Upper lobe of left lung (tissue), 4 donors: ENCODE measurements around the gene BTAF1.

Source experiments
- CTCF ChIP-seq, 6 experiments: fragments of 450-650 bp in 4 of 6; fragments of 200-600 bp in 2 of 6; sonication (generic) in 2 of 6; IDR thresholded peaks; one replicate each; pipeline ENCODE4 v1.5.1; 2016 to 2019; ENCODE audit warnings: antibody characterized with exemption in 6 of 6
- EP300 ChIP-seq, 4 donors: sonication (generic); formaldehyde crosslinking; IDR thresholded peaks; one replicate each; pipeline ENCODE4 v1.5.1; 2017; ENCODE audit warnings: antibody characterized with exemption in 4 of 4, control low read depth in 2 of 4
- POLR2A ChIP-seq, 4 donors: fragments of 450-650 bp; IDR thresholded peaks; one replicate each; pipeline ENCODE4 v1.5.1; 2016 to 2017; ENCODE audit warnings: antibody characterized with exemption in 4 of 4, mild to moderate bottlenecking in 2 of 4
- POLR2AphosphoS5 ChIP-seq, 2 donors: sonication (generic); formaldehyde crosslinking; IDR thresholded peaks; one replicate each; pipeline ENCODE4 v1.5.1; 2017; ENCODE audit warnings: antibody characterized with exemption in 2 of 2

DNA sequence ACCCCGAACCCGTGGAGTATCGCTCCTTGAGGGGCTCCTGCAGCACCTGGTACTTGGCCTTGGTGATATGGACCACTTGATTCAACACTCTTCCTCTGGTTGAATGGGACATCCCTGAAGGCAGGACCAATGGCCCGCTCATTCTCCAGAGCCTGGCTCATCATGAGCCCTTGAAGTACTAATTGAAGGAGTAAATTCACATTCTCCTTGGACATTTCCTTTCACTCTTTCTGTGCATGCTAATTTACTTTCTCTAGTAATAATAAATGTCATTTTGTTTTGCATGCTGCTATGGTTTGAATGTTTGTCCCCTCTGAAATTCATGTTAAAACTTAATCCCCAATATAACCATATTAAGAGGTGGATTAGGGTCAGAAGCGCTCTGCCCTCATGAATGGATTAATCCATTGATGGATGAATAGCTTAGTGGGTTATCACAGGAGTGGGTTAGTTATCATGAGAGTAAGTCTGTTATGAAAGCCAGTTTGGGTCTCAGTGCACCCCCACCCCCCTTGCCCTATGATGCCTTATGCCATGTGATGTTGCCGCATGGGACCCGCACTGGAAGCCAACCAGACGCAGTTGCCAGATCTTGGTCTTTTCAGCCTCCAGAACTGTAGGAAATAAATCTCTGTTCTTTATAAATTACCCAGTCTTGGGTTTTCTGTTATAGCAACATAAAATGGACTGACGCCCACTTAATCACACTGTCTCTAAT is 38.0 kb upstream of the BTAF1 start:
- TF ChIP-seq CTCF (IDR thresholded peaks at IDR 0.05) (no peak), POLR2AphosphoS5 (IDR thresholded peaks at IDR 0.05) (no peak), EP300 (IDR thresholded peaks at IDR 0.05) (no peak), POLR2A (IDR thresholded peaks at IDR 0.05) (no peak)
